OCI-LY1 (cell line): ENCODE data around the gene SREK1IP1.

Source experiments
- H2AFZ ChIP-seq: fragments of 200-600 bp; sonication (generic), shearing (Covaris generic); 2 replicates; pipeline ENCODE4 v1.6.0; 2014; ENCODE audit warnings: antibody characterized with exemption, mild to moderate bottlenecking, low read length
- H3F3A ChIP-seq: fragments of 200-600 bp; sonication (generic), shearing (Covaris generic); 2 replicates; pipeline ENCODE4 v1.6.0; 2014; ENCODE audit warnings: mild to moderate bottlenecking, antibody characterized with exemption, low read length, moderate library complexity; ENCODE audit not compliant: insufficient read depth
- H3K27ac ChIP-seq: fragments of 200-600 bp; sonication (generic); 2 replicates; pipeline ENCODE4 v1.5.1; 2014; ENCODE audit warnings: low read length, mixed run types, mild to moderate bottlenecking, low read depth; ENCODE audit not compliant: poor library complexity, severe bottlenecking
- H3K27me3 ChIP-seq: fragments of 200-600 bp; sonication (generic); 2 replicates; pipeline ENCODE4 v1.6.0; 2014; ENCODE audit warnings: antibody characterized with exemption, mild to moderate bottlenecking, low read length, moderate library complexity; ENCODE audit not compliant: insufficient read depth
- H3K36me3 ChIP-seq: fragments of 200-600 bp; sonication (generic); 2 replicates; pipeline ENCODE4 v1.6.1; 2014; ENCODE audit warnings: mild to moderate bottlenecking, antibody characterized with exemption, low read length, moderate library complexity, mixed read lengths; ENCODE audit not compliant: insufficient read depth
- H3K4me1 ChIP-seq: fragments of 200-600 bp; sonication (generic); 2 replicates; pipeline ENCODE4 v1.5.1; 2014; ENCODE audit warnings: mild to moderate bottlenecking, low read length, moderate library complexity; ENCODE audit not compliant: insufficient read depth, severe bottlenecking
- H3K4me2 ChIP-seq: fragments of 200-600 bp; sonication (generic), shearing (Covaris generic); 2 replicates; pipeline ENCODE4 v1.6.1; 2014; ENCODE audit warnings: low read length
- H3K4me3 ChIP-seq: fragments of 200-600 bp; sonication (generic); 2 replicates; pipeline ENCODE4 v1.5.1; 2014; ENCODE audit warnings: low read length, low read depth, mild to moderate bottlenecking, mixed read lengths; ENCODE audit not compliant: poor library complexity, severe bottlenecking
- H3K79me2 ChIP-seq: fragments of 200-600 bp; shearing (Covaris generic); 2 replicates; pipeline ENCODE4 v1.6.1; 2016; ENCODE audit warnings: mixed run types, low read length, mixed read lengths; ENCODE audit not compliant: insufficient read depth
- H3K9ac ChIP-seq: fragments of 200-600 bp; sonication (generic), shearing (Covaris generic); 2 replicates; pipeline ENCODE4 v1.6.1; 2014; ENCODE audit warnings: mild to moderate bottlenecking, low read length, mixed read lengths
- H3K9me2 ChIP-seq: fragments of 200-600 bp; sonication (generic), shearing (Covaris generic); 2 replicates; pipeline ENCODE4 v1.6.1; 2014; ENCODE audit warnings: low read depth, mild to moderate bottlenecking, low read length, mixed read lengths
- H3K9me3 ChIP-seq: fragments of 200-600 bp; shearing (Covaris generic); 2 replicates; pipeline ENCODE4 v1.6.1; 2014; ENCODE audit warnings: low read length, mixed read lengths
- H4K20me1 ChIP-seq: fragments of 200-600 bp; sonication (generic), shearing (Covaris generic); 2 replicates; pipeline ENCODE4 v1.6.0; 2016; ENCODE audit warnings: mild to moderate bottlenecking, low read length; ENCODE audit not compliant: insufficient read depth
- CTCF ChIP-seq: fragments of 200-600 bp; sonication (generic), shearing (Covaris generic); IDR thresholded peaks from 2 replicates; pipeline ENCODE4 v1.5.1; 2017; ENCODE audit warnings: mild to moderate bottlenecking, antibody characterized with exemption, low read length, moderate library complexity, mixed read lengths
- EZH2 ChIP-seq: fragments of 200-600 bp; sonication (generic), shearing (Covaris generic); IDR thresholded peaks from 2 replicates; pipeline ENCODE4 v1.8.0; 2017; ENCODE audit warnings: borderline replicate concordance, mixed run types, mild to moderate bottlenecking, antibody characterized with exemption, low read length, moderate library complexity, mixed read lengths

Gene SREK1IP1

GRCh38 chr5:64749385-64749784 is 19.1 kb downstream of the SREK1IP1 start:
- TF ChIP-seq EZH2 (no peak), CTCF (no peak)
- Histone ChIP-seq H4K20me1 (no peaks in the 10 kb centered on the region), H3K36me3 (peaks cover 13% of the 10 kb centered on the region)

GRCh38 chr5:64746446-64746845 is 22.0 kb downstream of the SREK1IP1 start:
- Histone ChIP-seq H3K79me2 (no peaks in the 10 kb centered on the region), H3K4me1 (no peaks in the 10 kb centered on the region), H3K4me2 (no peak overlapping the region), H3K9me3 (no peaks in the 10 kb centered on the region), H3K27me3 (no peaks in the 10 kb centered on the region), H3K27ac (no peak overlapping the region), H3K36me3 (no peaks in the 10 kb centered on the region), H3K4me3 (no peak overlapping the region), H3K9ac (no peak overlapping the region), H4K20me1 (no peaks in the 10 kb centered on the region), H3F3A (no peaks in the 10 kb centered on the region), H3K9me2 (no peaks in the 10 kb centered on the region), H2AFZ (no peak overlapping the region)
- TF ChIP-seq EZH2 (no peak), CTCF (no peak)

More at GRCh38 chr5:64749385-64749784, 19.1 kb downstream of the SREK1IP1 start:
- Histone ChIP-seq H3K4me3 (no peak overlapping the region), H3K27ac (no peak overlapping the region), H3K27me3 (no peaks in the 10 kb centered on the region), H3F3A (no peaks in the 10 kb centered on the region), H3K9ac (no peak overlapping the region), H3K4me2 (no peak overlapping the region), H2AFZ (no peak overlapping the region), H3K9me3 (no peaks in the 10 kb centered on the region), H3K4me1 (no peaks in the 10 kb centered on the region), H3K9me2 (no peaks in the 10 kb centered on the region), H3K79me2 (no peaks in the 10 kb centered on the region)

GRCh38 chr5:64744914-64745313 is 23.6 kb downstream of the SREK1IP1 start:
- H3K9ac ChIP-seq = no peak overlapping the region
- H3K4me3 ChIP-seq = no peak overlapping the region
- H3K27me3 ChIP-seq = no peaks in the 10 kb centered on the region
- TF ChIP-seq EZH2 = no peak
- TF ChIP-seq CTCF = no peak
- no peaks in the 10 kb centered on the region for H3K9me3 ChIP-seq
- H4K20me1 ChIP-seq = no peaks in the 10 kb centered on the region
- no peak overlapping the region for H2AFZ ChIP-seq
- H3K4me1 ChIP-seq = no peaks in the 10 kb centered on the region
- no peaks in the 10 kb centered on the region for H3K79me2 ChIP-seq
- no peaks in the 10 kb centered on the region for H3F3A ChIP-seq
- H3K36me3 ChIP-seq = peaks cover 7% of the 10 kb centered on the region; the same call in 1 of the 2 replicates
- H3K9me2 ChIP-seq = no peaks in the 10 kb centered on the region
- H3K27ac ChIP-seq = no peak overlapping the region
- H3K4me2 ChIP-seq = no peak overlapping the region
